Choroid plexus epithelial cell (primary cell): ENCODE results near the gene RIMS1.

Source experiments
- DNase-seq: peaks from one replicate; pipeline ENCODE4 v3.0.0-alpha.2; 2010; ENCODE audit warnings: low read depth
- H3K4me3 ChIP-seq: 2 replicates; pipeline ENCODE4 v1.5.1; 2011; ENCODE audit warnings: low read depth, mild to moderate bottlenecking, control low read depth, low read length, moderate library complexity
- CTCF ChIP-seq: conservative IDR thresholded peaks from 2 replicates; pipeline ENCODE4 v1.5.1; 2011; ENCODE audit warnings: low read depth, mild to moderate bottlenecking, control low read depth, inconsistent platforms, low read length, moderate library complexity

RIMS1 gene

GRCh38 chr6:71906813-71907212, 20.5 kb downstream of the RIMS1 start:
- H3K4me3 ChIP-seq, result no peak overlapping the region
- no peak for DNase-seq
- no peak for TF ChIP-seq CTCF

GRCh38 chr6:71908162-71908765, 21.9 kb downstream of the RIMS1 start:
- no peak for DNase-seq
- TF ChIP-seq CTCF, result no peak

GRCh38 chr6:71913444-71914234, 27.3 kb downstream of the RIMS1 start:
- no peak for DNase-seq
- TF ChIP-seq CTCF, result no peak
- H3K4me3 ChIP-seq, result no peak overlapping the region

More at GRCh38 chr6:71908162-71908765, 21.9 kb downstream of the RIMS1 start:
- H3K4me3 ChIP-seq, result no peak overlapping the region

GRCh38 chr6:71929047-71929446, 42.7 kb downstream of the RIMS1 start:
- no peak overlapping the region for H3K4me3 ChIP-seq
- no peak for TF ChIP-seq CTCF
- no peak for DNase-seq

GRCh38 chr6:71933881-71934280, 47.5 kb downstream of the RIMS1 start:
- no peak for TF ChIP-seq CTCF
- DNase-seq, result no peak
- H3K4me3 ChIP-seq, result no peak overlapping the region

GRCh38 chr6:71965404-71965803, 79.1 kb downstream of the RIMS1 start:
- no peak for TF ChIP-seq CTCF
- no peak overlapping the region for H3K4me3 ChIP-seq
- no peak for DNase-seq

GRCh38 chr6:71967436-71967835, 81.1 kb downstream of the RIMS1 start:
- H3K4me3 ChIP-seq, result no peak overlapping the region
- TF ChIP-seq CTCF, result no peak
- DNase-seq, result peak; percentile 3
